Subcutaneous abdominal adipose tissue (tissue), 5 donors: ENCODE results near the gene DENND11.

Experiments
- H3K27ac ChIP-seq: one replicate; pipeline ENCODE4 v1.7.0; 2013; ENCODE audit warnings: low read depth, mild to moderate bottlenecking, inconsistent platforms, low read length, moderate library complexity
- H3K27me3 ChIP-seq, 5 donors: one replicate each; pipeline ENCODE4 v1.7.0; 2013; ENCODE audit warnings: low read length in 5 of 5, inconsistent platforms in 1 of 5; ENCODE audit not compliant: control insufficient read depth in 5 of 5, insufficient read depth in 4 of 5
- H3K36me3 ChIP-seq, 5 donors: one replicate each; pipeline ENCODE4 v1.7.0; 2013; ENCODE audit warnings: low read length in 5 of 5; ENCODE audit not compliant: control insufficient read depth in 5 of 5, insufficient read depth in 5 of 5
- H3K4me1 ChIP-seq, 5 donors: one replicate each; pipeline ENCODE4 v1.7.0; 2013; ENCODE audit warnings: low read length in 5 of 5, mild to moderate bottlenecking in 3 of 5, moderate library complexity in 1 of 5; ENCODE audit not compliant: control insufficient read depth in 5 of 5, insufficient read depth in 5 of 5
- H3K4me3 ChIP-seq, 5 donors: one replicate each; pipeline ENCODE4 v1.7.0; 2013; ENCODE audit warnings: low read length in 5 of 5, low read depth in 1 of 5
- H3K9ac ChIP-seq, 5 donors: one replicate each; pipeline ENCODE4 v1.7.0; 2013; ENCODE audit warnings: low read length in 5 of 5, mild to moderate bottlenecking in 4 of 5, moderate library complexity in 3 of 5
- H3K9me3 ChIP-seq, 5 donors: one replicate each; pipeline ENCODE4 v1.7.0; 2013; ENCODE audit warnings: low read length in 5 of 5; ENCODE audit not compliant: control insufficient read depth in 5 of 5
- donor health status: healthy.
- donor health status: healthy.
- donor health status: healthy.
- donor health status: healthy.
- donor health status: healthy.

The DENND11 gene

GRCh38 chr7:141652691-141653090 is 49.3 kb downstream of the DENND11 start:
- H3K4me3 ChIP-seq: no peak overlapping the region
- no peaks in the 10 kb centered on the region for H3K27me3 ChIP-seq
- H3K36me3 ChIP-seq: peaks cover 6 to 20% (median 14%) of the 10 kb centered on the region in 5 donors
- H3K27ac ChIP-seq: no peak overlapping the region
- H3K9ac ChIP-seq: no peak overlapping the region
- peaks cover 4 to 16% (median 10%) of the 10 kb centered on the region in 5 donors for H3K4me1 ChIP-seq
- H3K9me3 ChIP-seq: no peaks in the 10 kb centered on the region
